A375 (cell line): ENCODE results near the gene USP26. TPM values are rescaled to one million over a fixed set of nuclear protein-coding genes. Genes with fewer than 3 reads are reported as not detected.

Experiments
- total RNA-seq: library from RNA; depleted of rRNA; stranded (reverse); fragments of >200 nt; shearing (Covaris generic); gene quantifications from 2 replicates; pipeline ENCODE4 v1.2.3, GENCODE V29; 2014; rRNA removed

USP26 gene, protein sequence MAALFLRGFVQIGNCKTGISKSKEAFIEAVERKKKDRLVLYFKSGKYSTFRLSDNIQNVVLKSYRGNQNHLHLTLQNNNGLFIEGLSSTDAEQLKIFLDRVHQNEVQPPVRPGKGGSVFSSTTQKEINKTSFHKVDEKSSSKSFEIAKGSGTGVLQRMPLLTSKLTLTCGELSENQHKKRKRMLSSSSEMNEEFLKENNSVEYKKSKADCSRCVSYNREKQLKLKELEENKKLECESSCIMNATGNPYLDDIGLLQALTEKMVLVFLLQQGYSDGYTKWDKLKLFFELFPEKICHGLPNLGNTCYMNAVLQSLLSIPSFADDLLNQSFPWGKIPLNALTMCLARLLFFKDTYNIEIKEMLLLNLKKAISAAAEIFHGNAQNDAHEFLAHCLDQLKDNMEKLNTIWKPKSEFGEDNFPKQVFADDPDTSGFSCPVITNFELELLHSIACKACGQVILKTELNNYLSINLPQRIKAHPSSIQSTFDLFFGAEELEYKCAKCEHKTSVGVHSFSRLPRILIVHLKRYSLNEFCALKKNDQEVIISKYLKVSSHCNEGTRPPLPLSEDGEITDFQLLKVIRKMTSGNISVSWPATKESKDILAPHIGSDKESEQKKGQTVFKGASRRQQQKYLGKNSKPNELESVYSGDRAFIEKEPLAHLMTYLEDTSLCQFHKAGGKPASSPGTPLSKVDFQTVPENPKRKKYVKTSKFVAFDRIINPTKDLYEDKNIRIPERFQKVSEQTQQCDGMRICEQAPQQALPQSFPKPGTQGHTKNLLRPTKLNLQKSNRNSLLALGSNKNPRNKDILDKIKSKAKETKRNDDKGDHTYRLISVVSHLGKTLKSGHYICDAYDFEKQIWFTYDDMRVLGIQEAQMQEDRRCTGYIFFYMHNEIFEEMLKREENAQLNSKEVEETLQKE
- total RNA-seq: not detected in 2 replicates

GRCh38 chrX:133097031-133097430, at the start of gene USP26:
Gene USP26, minus strand, starts transcription at chrX:133097109. Its CDS starts 68,889 bp downstream, at chrX:133028220.

Other genes with a start within 250 kb of the USP26 start
- 14.9 and 17.4 TPM in 2 replicates for gene HS6ST2, start 138.5 kb downstream of the USP26 start, total RNA-seq
- gene TFDP3, start 121.2 kb upstream of the USP26 start, total RNA-seq: not detected in 2 replicates